ENCODE results near the gene CDC25A. TPM values are rescaled to one million over a fixed set of nuclear protein-coding genes. Genes with fewer than 3 reads are reported as not detected.
"Not testable (repeated sequence)": the region's sequence is repeated elsewhere in the genome, so short reads cannot be mapped to it uniquely, and the experiment has no call there.

The CDC25A gene
- total RNA-seq, 1 donor from 2014 or later, result 20.5 TPM

GRCh38 chr3:48214225-48214624 lies 26.0 kb upstream of the CDC25A start:
- no peak for TF ChIP-seq CTCF (IDR thresholded peaks at IDR 0.05; ENCODE audit: unreplicated experiment)
- Mint-ChIP-seq H3K9me3 (ENCODE audit: low read depth) (peaks cover 4% of the 10 kb centered on the region), H3K27ac (no peak overlapping the region), H3K27me3 (peaks cover 3% of the 10 kb centered on the region), H3K36me3 (ENCODE audit: insufficient read depth) (peaks cover 4% of the 10 kb centered on the region), H3K4me1 (ENCODE audit: low read depth) (no peaks in the 10 kb centered on the region), H3K4me3 (ENCODE audit: low read depth) (no peak overlapping the region)
- DNase-seq (ENCODE audit: low spot score, unreplicated experiment), result no peak

- H3K36me3 Mint-ChIP-seq (ENCODE audit: insufficient read depth); H3K27ac Mint-ChIP-seq; H3K27me3 Mint-ChIP-seq; H3K4me1 Mint-ChIP-seq (ENCODE audit: low read depth); H3K9me3 Mint-ChIP-seq (ENCODE audit: low read depth); DNase-seq (ENCODE audit: low spot score, unreplicated experiment); H3K4me3 Mint-ChIP-seq (ENCODE audit: low read depth): not testable (repeated sequence)
Measured at GRCh38 chr3:48211776-48212175, 23.6 kb upstream of the CDC25A start.

GRCh38 chr3:48210534-48210933 lies 22.3 kb upstream of the CDC25A start:
- not testable (repeated sequence) for H3K27me3 Mint-ChIP-seq; DNase-seq (ENCODE audit: low spot score, unreplicated experiment); H3K4me3 Mint-ChIP-seq (ENCODE audit: low read depth); H3K9me3 Mint-ChIP-seq (ENCODE audit: low read depth); H3K36me3 Mint-ChIP-seq (ENCODE audit: insufficient read depth); H3K4me1 Mint-ChIP-seq (ENCODE audit: low read depth)
- peak overlapping the region; percentile 82 for H3K27ac Mint-ChIP-seq

- no peaks in the 10 kb centered on the region for H3K4me1 Mint-ChIP-seq (ENCODE audit: low read depth)
- H3K9me3 Mint-ChIP-seq (ENCODE audit: low read depth), result peaks cover 4% of the 10 kb centered on the region
- peaks cover 4% of the 10 kb centered on the region for H3K36me3 Mint-ChIP-seq (ENCODE audit: insufficient read depth)
- TF ChIP-seq CTCF (IDR thresholded peaks at IDR 0.05; ENCODE audit: unreplicated experiment), result no peak
- no peak overlapping the region for H3K27ac Mint-ChIP-seq
- no peak overlapping the region for H3K4me3 Mint-ChIP-seq (ENCODE audit: low read depth)
- no peaks in the 10 kb centered on the region for H3K27me3 Mint-ChIP-seq
- DNase-seq (ENCODE audit: low spot score, unreplicated experiment), result no peak
Measured at GRCh38 chr3:48209445-48209844, 21.2 kb upstream of the CDC25A start.

- no peaks in the 10 kb centered on the region for H3K4me1 Mint-ChIP-seq (ENCODE audit: low read depth)
- H3K27ac Mint-ChIP-seq, result no peak overlapping the region
- DNase-seq (ENCODE audit: low spot score, unreplicated experiment), result no peak
- no peaks in the 10 kb centered on the region for H3K27me3 Mint-ChIP-seq
- no peak overlapping the region for H3K4me3 Mint-ChIP-seq (ENCODE audit: low read depth)
- peaks cover 4% of the 10 kb centered on the region for H3K9me3 Mint-ChIP-seq (ENCODE audit: low read depth)
- H3K36me3 Mint-ChIP-seq (ENCODE audit: insufficient read depth), result peaks cover 4% of the 10 kb centered on the region
- no peak for TF ChIP-seq CTCF (IDR thresholded peaks at IDR 0.05; ENCODE audit: unreplicated experiment)
Measured at GRCh38 chr3:48208076-48208475, 19.9 kb upstream of the CDC25A start.

GRCh38 chr3:48202632-48203031 lies 14.4 kb upstream of the CDC25A start:
- H3K36me3 Mint-ChIP-seq (ENCODE audit: insufficient read depth), result no peaks in the 10 kb centered on the region
- TF ChIP-seq CTCF (IDR thresholded peaks at IDR 0.05; ENCODE audit: unreplicated experiment), result no peak
- no peaks in the 10 kb centered on the region for H3K27me3 Mint-ChIP-seq
- H3K4me1 Mint-ChIP-seq (ENCODE audit: low read depth), result no peaks in the 10 kb centered on the region
- no peaks in the 10 kb centered on the region for H3K9me3 Mint-ChIP-seq (ENCODE audit: low read depth)
- no peak overlapping the region for H3K27ac Mint-ChIP-seq
- no peak for DNase-seq (ENCODE audit: low spot score, unreplicated experiment)
- H3K4me3 Mint-ChIP-seq (ENCODE audit: low read depth), result no peak overlapping the region
